Erythroblast (primary cell): Measurements from ENCODE around the gene ZNF474.

Experiments
- DNase-seq, 2 experiments: peaks; one replicate each; lab custom pipeline; 2025; lab: John Stamatoyannopoulos, UW
- GATA1 ChIP-seq: IDR thresholded peaks from 2 replicates; pipeline ENCODE4 v1.6.1; 2011; ENCODE audit warnings: low read depth, mild to moderate bottlenecking, control low read depth, low read length, moderate library complexity
- POLR2A ChIP-seq: IDR thresholded peaks from 2 replicates; pipeline ENCODE4 v1.6.1; 2011; ENCODE audit warnings: mild to moderate bottlenecking, low read length

The ZNF474 gene

DNA sequence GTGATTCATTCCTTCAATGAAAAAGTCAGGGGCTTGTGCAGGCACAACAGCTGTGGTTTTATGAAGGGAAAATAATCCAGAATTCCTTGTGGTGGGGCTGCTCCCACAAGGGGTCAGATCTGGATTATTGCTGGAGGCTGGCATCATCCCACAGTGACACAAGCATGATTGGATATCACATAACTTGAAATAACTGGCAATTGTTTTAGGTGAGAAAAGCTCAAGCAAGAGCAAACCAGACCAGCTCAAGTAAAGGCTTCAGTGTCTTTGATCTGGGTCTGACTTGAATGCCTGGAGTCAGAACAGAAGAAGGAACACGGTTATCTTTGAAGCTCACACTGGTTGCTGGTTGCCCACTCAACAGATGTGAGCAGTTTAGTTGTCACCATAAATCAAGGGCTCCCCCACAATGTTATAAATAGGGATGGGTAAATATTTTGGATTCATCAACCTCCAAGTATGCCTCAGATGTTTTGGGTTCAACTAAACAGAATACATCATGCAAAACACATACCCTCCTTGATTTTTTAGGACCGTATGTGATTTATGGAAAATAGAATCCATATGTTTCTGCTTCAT, 3.1 kb upstream of the ZNF474 start:
- TF ChIP-seq GATA1, result no peak
- no peak for TF ChIP-seq POLR2A
- peak in 1 of 2 experiments; percentile 6 for DNase-seq

DNA sequence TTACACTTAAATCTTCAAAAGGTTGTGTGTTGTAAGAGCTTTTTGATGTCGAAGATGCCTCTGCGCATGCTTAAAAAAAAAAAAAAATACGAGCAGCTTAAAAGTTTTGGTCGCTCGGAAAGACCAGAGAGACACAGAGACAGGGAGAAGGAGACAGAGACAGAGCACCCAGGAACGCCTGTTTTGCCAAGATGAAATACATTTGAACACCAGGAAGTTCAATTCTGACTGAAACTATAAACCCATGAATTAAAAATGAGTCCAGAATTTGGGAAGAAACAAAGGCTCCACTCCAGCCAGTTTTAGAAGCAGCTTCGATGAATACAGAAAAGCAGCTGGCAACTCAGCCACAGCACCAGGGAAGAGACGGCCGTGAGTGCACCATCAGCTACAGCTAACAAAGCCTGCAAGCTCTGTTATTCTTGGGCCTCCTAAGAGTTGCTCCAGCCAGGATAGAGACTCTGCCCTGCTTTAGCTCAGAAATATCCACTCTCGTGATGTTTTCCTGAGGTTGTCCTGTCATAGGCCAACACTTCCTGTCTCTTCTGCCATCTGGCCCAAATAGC, 2.5 kb upstream of the ZNF474 start:
- no peak for DNase-seq
- no peak for TF ChIP-seq GATA1
- TF ChIP-seq POLR2A, result no peak

DNA sequence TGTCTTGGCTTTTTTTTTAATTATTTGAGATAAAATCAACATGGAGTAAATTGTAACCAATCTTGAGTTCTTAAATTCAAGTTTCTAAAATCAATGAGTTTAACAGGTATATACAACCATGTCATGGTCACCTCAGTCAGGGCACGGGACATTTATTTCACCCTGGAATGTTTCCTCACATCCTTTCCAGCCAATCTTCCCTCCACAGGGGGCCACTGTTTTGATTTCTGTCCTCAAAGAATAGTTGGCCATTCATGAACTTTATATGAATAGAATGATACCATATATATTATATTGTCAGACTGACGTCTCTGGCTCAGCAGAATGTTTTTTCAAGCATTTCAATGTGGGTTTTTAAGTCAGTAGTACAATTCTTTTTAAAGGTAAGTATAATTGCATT, 806 bp downstream of the ZNF474 start:
- no peak for DNase-seq
- TF ChIP-seq POLR2A (no peak), GATA1 (no peak)

DNA sequence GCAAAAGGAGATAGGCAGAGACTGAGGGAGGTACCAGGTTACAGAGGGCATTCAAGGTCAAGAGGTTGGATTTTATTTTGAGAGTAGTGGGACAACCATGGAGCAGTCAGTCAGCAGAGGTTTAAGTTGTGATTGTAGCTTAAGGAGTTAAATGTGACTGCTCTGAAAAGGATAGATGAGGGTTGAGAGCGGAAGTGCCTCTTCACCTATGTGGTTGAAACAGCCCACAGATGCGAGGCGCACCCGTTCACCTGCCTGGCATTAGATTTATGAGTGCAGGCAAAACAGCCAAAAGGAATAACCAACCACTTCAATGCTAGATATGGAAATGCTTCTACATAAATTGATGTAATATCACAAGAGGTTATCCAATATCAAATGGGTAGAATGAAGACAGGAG, 8.4 kb downstream of the ZNF474 start:
- DNase-seq, result no peak
- no peak for TF ChIP-seq POLR2A
- TF ChIP-seq GATA1, result no peak

DNA sequence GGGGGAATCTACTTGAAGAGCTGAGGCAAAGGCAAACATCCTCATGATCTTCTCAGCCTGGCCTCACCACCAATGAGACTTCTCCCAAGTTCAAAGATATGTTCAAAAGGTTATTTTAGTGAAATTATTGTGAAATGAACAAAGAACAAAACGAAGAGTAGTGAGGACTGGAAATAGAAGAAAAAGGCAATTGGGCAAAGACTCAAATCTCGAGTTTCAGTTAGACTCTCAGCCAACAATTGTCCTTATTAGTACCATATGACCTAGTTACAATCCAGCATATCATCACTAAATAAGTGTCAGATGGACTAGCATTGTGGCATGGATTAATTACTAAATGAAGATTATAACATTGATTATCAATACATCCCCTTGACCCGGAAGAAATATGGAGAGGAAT, 9.0 kb downstream of the ZNF474 start:
- no peak for DNase-seq
- no peak for TF ChIP-seq GATA1
- no peak for TF ChIP-seq POLR2A

DNA sequence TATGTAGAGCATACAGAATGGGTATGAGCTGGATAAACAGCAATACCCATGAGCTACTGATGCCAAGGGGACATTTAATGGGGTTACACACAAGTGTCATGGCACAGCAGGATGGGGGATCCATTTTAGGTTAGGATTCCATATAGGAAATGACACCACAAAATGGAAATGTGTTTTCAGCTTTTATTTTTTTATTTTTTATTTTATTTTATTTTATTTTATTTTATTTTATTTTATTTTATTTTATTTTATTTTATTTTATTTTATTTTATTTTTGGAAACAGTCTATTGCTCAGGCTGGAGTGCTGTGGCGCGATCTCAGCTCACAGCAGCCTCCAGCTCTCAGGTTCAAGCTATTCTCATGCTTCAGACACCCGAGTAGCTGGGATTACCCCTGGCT, 11.6 kb downstream of the ZNF474 start:
- no peak for DNase-seq
- no peak for TF ChIP-seq GATA1
- TF ChIP-seq POLR2A, result no peak

DNA sequence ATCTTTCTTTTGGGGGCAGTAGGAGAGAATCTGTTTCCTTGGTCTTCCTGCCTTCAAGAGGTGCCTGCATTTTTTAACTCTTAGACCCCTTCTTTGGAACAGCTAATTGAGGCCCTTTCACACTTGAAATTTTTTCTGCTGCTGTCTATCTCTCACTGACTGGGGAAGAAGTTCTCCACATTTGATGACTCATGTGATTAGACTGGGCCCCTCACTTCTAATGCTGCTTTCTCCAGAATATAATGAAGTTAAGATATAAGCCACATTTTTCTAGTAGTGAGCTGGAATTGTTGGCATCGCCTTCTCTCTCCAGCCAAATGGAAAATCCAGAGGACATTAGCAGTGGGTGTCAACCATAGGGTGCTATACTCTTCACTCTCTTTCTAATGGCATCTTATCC, 12.4 kb downstream of the ZNF474 start:
- TF ChIP-seq POLR2A, result no peak
- TF ChIP-seq GATA1, result no peak
- DNase-seq, result no peak

DNA sequence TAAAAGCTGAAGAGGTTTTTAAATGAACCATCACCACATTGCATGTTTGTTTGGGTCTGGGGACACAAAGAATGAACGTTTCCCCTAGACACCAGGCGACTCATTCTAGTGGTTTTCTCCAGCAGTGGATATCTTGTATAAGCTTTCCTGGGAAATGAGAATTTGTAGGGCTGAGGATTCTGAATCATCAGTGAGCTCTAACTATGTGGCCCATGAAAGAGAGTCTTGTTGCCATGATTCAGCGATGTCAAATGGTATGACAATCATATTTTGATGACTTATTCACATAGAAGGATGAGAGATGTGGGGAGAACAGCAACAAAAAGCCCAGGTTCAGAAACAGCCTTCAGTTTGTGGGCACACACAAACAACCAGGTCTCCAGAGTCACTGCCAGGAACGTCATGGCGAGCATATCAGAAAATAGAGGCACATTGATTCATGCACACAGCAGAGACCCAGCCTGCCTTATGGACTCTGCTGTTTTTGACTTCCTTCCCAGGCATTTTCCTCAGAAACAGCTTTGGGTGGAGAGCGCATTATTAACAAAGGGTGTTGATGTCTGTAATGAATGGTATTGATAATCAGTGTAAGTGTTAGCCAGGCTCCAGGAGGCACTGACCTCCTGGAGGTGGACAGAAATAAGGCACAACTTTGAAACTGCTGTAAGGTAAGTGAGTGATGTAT, 13.3 kb downstream of the ZNF474 start:
- no peak for DNase-seq
- TF ChIP-seq GATA1, result no peak
- TF ChIP-seq POLR2A, result no peak

DNA sequence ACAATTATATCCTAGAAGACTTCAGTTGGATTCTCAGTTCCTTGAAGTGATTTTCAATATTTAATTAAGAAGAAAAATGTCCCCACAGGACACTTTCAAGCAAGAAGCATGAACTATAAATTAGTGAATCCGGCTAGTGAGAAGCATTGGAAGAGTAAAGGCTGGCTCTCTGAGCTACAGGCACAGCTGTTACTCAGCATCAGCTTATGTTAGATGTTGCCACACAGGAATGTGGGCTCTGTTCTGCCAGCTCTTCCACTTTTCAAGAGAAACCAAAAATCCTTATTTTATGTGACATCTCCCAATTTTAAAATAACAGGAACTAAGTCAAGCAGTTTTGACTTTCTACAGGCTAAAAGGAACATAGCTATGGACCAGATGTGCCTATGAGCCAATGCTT, 14.9 kb downstream of the ZNF474 start:
- TF ChIP-seq GATA1, result no peak
- no peak for TF ChIP-seq POLR2A
- no peak for DNase-seq

DNA sequence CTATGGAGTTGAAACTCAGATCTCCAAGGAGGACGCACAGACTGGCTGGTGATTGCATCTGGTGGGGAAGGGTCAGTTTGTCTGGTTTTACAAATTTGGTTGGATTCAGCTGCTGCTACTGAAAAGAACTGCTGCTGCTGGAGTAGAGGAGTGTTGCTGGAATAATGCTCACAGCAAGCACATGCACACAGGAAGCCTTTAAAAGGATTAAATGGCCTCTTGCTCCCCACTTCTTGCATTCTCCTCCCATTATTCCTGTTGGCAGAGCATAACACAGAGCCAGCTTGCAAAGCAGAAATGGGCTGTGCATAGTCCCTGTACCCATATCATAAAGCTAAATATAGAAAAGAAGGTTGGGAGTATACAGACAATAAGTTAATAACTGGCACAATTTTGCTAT, 16.6 kb downstream of the ZNF474 start:
- no peak for TF ChIP-seq GATA1
- no peak for TF ChIP-seq POLR2A
- no peak for DNase-seq

DNA sequence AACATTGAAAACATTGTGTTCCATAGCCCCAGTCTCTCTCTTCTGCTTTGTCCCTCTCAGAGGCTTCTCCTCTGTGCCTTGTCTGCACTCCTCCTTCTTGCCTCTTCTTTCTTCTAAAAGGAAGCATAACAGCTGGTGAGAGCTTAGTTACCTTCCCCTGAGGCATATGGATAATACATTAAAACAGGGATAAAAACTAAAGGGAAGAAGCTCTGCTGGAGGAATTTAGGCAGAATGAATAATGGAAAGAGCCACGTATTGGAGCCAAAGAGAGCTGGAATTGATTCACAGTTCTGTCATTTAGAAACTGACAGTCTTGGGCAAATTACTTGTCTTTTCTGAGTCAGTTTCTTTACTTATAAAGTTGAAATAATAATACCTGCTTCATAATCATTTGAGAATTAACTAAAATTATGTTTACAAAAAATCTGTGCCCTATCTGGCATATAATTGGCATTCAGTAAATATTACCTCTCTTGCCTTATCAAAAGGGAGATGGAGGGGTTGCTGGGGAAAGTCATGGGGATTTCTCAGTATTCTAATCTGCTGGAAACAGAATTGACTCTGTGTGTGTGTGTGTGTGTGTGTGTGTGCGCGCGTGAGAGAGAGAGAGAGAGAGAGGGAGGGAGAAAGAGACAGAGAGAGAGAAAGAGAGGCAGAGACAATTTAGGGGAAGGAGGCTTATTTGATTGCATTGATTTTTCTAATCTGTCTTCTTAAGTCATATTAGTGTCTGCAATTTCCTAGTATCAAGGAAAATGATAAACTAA, 20.2 kb downstream of the ZNF474 start:
- peak; percentile 13 to 37 for DNase-seq
- TF ChIP-seq GATA1 (no peak), POLR2A (no peak)

DNA sequence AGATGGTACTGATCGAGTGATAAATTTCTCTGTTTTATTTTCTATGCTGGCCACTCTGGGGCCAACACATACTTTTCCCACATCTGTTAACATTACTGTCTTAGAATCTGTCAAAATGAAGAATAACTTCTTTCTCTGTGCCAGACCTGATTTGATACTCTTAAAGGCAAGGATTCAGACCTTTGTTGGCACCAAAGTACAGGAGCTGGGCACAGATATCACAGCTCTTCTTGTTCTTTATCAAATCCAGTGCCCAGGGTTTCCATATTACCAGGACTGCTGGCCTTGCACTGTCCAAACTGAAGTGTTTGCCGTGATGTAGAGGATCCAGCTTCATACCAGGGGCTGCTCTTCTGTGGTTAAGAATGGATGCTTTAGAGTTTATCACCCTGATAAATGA, 20.9 kb downstream of the ZNF474 start:
- TF ChIP-seq POLR2A (no peak), GATA1 (no peak)
- no peak for DNase-seq

DNA sequence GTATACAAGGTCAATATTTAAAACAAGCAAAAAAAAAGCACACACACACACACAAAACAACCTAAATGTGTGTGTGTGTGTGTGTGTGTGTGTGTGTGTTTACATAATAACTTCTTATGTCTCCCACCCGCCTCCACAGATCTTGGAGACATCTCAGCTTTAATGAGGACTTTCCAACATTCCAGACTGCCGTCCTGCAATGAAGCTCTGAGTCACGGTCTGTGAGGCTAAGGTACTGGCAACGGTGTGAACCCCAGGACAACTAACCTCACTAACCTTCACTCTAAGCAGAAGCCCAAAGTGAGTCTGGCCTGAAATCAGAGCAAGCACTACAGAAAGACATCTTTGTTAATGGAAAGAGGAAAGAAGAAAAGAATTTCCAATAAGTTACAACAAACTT, 22.3 kb downstream of the ZNF474 start:
- no peak for DNase-seq
- TF ChIP-seq POLR2A (no peak), GATA1 (no peak)
